ENCODE results near the gene DBNL. TPM values are rescaled to one million over a fixed set of nuclear protein-coding genes. Genes with fewer than 3 reads are reported as not detected.
A peak's percentile ranks its signal among the peaks of the same experiment; 100 is the strongest.

DBNL gene
- total and polyA plus RNA-seq, 2 of the 13 experiments (the other 11 are each of a cell fraction or from before 2014, with no cell fraction given), result 20.8 to 35.1 TPM

DNA sequence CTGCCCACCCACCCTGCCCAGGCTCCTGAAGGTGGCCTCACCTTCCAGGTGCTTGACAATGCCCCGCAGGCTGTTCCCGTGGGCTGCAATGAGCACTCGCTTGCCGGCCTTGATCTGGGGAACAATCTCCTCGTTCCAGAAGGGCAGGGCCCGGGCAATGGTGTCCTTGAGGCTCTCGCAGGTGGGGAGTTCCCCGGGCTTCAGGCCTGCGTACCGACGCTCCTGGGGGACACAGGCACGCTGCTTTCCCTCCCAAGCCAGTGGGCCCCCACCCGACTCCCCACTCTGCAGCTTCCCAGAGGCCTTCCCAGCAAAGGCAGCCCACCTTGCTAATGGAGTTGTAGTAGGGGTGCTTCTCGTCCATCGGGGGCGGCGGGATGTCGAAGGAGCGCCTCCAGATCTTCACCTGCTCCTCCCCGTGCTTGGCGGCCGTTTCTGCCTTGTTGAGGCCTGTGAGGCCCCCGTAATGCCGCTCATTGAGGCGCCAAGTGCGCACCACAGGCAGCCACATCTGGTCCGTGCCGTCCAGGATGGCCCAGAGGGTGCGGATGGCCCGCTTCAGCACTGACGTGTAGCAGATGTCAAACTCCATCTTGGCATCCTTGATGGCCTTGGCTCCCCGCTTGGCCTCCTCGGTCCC, 20.4 kb downstream of the DBNL start (continued):
- TF ChIP-seq ARNT (IDR thresholded peaks at IDR 0.05), result no peak
- no peak for TF ChIP-seq HOXA3 (CRISPR knock-in tag; IDR thresholded peaks at IDR 0.05)
- TF ChIP-seq MEIS2 (CRISPR knock-in tag; IDR thresholded peaks at IDR 0.05), result no peak
- 0 out of 2 replicates have a peak, but pooled peaks have one; percentile 30 for TF ChIP-seq REPIN1 (CRISPR knock-in tag; IDR thresholded peaks at IDR 0.05; ENCODE audit: borderline replicate concordance, low read depth)
- TF ChIP-seq ZSCAN29 (CRISPR knock-in tag; conservative IDR thresholded peaks at IDR 0.05), result no peak
- no peak for TF ChIP-seq POLR2AphosphoS5 (IDR thresholded peaks at IDR 0.05; ENCODE audit: low read depth, low read length)
- no peak for TF ChIP-seq JUN (CRISPR knock-in tag; IDR thresholded peaks at IDR 0.05)
- TF ChIP-seq POLR2G (IDR thresholded peaks at IDR 0.05; ENCODE audit: low read depth, low read length), result peak; percentile 31; the same call in 1 of the 2 replicates
- TF ChIP-seq GPBP1L1 (CRISPR knock-in tag; IDR thresholded peaks at IDR 0.05), result no peak

DNA sequence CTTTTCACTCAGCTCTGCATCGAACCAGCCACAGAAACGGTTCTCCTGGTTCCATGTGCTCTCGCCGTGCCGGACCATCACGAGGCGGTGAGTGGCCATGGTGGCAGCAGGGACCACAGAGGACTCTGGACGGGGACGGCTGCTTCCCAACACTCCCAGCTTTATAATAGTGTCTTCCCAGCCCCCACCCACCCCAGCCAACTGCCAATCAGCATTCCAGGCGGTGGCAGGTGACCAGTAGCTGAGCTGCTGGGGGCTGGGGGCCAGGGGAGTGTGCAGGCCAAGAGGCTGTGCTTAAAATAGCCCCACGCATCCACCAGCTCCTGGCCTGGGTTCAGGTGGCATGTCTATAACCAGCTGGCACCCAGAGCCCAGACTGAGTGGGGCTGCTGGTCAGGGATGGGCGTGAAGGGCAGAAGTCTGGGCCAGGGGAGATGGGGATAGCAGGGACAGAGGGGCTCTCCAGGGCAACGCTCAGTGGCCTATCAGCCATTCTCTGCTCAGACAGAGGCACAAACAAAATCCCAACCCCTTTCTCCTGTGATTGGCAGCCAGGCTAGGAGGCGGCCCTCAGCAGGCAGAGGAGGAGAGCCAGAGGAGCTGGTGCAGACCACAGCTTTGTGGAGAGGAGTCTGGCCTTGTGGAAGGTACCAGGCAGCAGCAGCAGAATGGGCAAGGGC, 21.1 kb downstream of the DBNL start, which contains the start of gene PGAM2:
Gene PGAM2, minus strand, starts transcription at position 137 of the 680 bp plus-strand sequence. Its CDS starts 38 bp downstream, at position 99.
- ChIA-PET POLR2A (interaction anchor here (1.2 kb wide), 1 partner anchor 21 kb away, joined by 3 read pairs; the partner anchor contains the start of gene DBNL), CTCF (ENCODE audit: low intra/inter-chr PET ratio, low total read pairs) (no interaction called here)
- in situ Hi-C loops (cut with HindIII; ENCODE audit: extremely low pct_ligation_motif_present, low pct_unique_long_range_greater_than_20kb), result no loop called here
- no peak within 1 kb of the TSS for H3K4me2 ChIP-seq (ENCODE audit: low read depth, low read length)
- BruUV-seq (replicated peaks), result no TSS peak
- 70% methylated on average over 7 of the region's 14 CpGs for WGBS (ENCODE audit: low lambda C conversion rate)
- H3K4me3 ChIP-seq (replicated peaks in 1 of 3; ENCODE audit: insufficient read depth in 1 of 3, low read depth in 2 of 3, low read length in 3 of 3), result no peak within 1 kb of the TSS
- peaks cover 6 to 7% of the 10 kb centered on the region in 2 experiments; a peak in 3 of 5 replicates for H3K36me3 ChIP-seq (replicated peaks in 1 of 2; ENCODE audit: control insufficient read depth in 1 of 2, insufficient read depth in 2 of 2, low read length in 2 of 2)
- DNase-seq (ENCODE audit: low spot score) (no peak), FAIRE-seq (no peak), ATAC-seq (peak; percentile 7)
- intact Hi-C loops (cut with micrococcal nuclease; ENCODE audit: unreplicated experiment), result no loop called here
- H2AFZ ChIP-seq (ENCODE audit: low read length), result no peak within 1 kb of the TSS
- H3K9me3 ChIP-seq (ENCODE audit: low read length), result no peaks in the 10 kb centered on the region
- no peak within 1 kb of the TSS for H3K27ac ChIP-seq (ENCODE audit: extremely low read length, insufficient read depth, low read length)
- H3K4me1 ChIP-seq (ENCODE audit: insufficient read depth, low read length), result peaks cover 65% of the 10 kb centered on the region
- H4K20me1 ChIP-seq (ENCODE audit: insufficient read depth, low read length), result no peaks in the 10 kb centered on the region
- no peak within 1 kb of the TSS for H3K9ac ChIP-seq (ENCODE audit: insufficient read depth, low read depth, low read length)
- H3K27me3 ChIP-seq (ENCODE audit: control insufficient read depth in 1 of 2, insufficient read depth in 2 of 2, low read length in 2 of 2), result no peaks in the 10 kb centered on the region
- H3K79me2 ChIP-seq (ENCODE audit: insufficient read depth, low read length), result no peaks in the 10 kb centered on the region
- peak; percentile 18; the same call in 1 of the 2 replicates for TF ChIP-seq KDM5B (CRISPR knock-in tag; IDR thresholded peaks at IDR 0.05; ENCODE audit: borderline replicate concordance)
- 0 out of 2 replicates have a peak, but pooled peaks have one; percentile 20 for TF ChIP-seq MEF2D (CRISPR knock-in tag; IDR thresholded peaks at IDR 0.05)
- peak; percentile 92 for TF ChIP-seq AGO2 (optimal IDR thresholded peaks at IDR 0.05; ENCODE audit: low read depth, low read length)
- TF ChIP-seq SRSF1 (optimal IDR thresholded peaks at IDR 0.05; ENCODE audit: low read depth, low read length), result peak; percentile 38
